ENCODE results near the gene SEPTIN11.

Gene SEPTIN11

DNA sequence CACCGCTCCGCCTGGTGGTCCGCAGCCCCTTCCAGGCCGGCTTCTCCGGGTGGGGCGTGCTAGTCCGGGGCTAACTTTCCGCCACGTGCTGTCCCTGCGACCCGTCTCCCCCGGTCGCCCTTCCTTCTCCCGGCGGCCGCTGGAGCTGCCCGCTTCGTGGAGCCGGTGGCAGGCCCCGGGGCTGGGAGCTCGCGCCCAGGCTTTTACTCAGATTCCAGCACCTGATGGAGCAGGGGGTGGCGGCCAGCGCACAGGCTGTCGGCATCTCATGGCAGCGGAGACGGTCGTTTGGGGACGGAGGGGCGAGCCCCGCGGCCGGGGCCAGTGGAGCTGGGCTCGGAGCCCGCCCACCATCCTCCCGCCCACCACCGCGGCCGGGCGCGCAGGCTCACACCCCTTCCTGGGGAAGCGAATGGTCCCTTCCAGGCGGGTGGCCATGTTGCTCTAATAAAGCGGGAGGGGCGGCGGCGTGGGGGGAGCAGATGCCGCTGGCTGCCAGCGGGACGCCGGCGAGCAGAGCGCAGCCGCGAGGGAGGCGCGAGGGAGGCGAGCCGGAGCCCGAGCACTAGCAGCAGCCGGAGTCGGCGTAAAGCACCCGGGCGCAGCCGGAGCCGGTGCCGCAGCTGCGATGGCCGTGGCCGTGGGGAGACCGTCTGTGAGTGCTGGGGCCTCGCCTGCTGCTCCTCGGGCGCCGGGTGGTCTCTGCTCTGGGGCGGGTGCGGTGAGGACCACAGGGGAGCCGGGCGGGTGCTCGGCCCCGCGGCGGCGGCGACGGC is at the start of gene SEPTIN11:
TSS of gene SEPTIN11 (plus strand) at position 477 of the 776 bp plus-strand sequence. CDS start at position 629, 152 bp downstream.
- DNase-seq (ENCODE audit: low spot score), result peak; percentile 89

DNA sequence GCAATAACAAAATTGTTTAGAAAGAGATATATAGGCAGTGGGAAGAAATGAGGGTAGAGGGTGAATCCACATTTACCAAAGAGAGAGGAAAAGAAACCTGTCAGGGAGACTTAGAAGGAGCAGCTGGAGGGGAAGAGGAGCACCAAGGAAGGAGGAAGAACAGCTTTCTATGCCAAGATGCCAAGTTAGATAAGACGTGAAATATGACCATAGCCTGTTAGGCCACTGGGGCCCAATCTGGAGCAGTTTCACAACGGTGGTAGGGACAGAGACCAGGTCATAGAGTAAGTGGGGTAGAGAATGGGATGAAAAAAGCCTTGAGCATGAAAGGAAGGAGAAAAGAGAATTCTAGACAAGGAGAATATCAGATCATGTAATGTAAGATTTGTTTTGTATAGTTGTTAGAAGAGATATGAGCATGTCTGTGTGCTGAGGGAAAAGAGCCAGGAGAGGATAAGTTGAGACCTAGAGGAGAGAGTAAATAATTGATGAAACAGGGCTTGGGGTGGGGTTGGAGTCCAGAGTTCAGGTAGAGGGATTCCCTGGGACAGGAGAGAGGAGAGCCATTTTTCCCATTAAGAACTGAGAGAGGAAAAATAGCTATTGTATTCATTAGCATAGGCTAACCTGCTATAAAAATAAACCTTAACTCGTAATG is 47.2 kb upstream of the SEPTIN11 start:
- no peak for DNase-seq (ENCODE audit: low spot score)

DNA sequence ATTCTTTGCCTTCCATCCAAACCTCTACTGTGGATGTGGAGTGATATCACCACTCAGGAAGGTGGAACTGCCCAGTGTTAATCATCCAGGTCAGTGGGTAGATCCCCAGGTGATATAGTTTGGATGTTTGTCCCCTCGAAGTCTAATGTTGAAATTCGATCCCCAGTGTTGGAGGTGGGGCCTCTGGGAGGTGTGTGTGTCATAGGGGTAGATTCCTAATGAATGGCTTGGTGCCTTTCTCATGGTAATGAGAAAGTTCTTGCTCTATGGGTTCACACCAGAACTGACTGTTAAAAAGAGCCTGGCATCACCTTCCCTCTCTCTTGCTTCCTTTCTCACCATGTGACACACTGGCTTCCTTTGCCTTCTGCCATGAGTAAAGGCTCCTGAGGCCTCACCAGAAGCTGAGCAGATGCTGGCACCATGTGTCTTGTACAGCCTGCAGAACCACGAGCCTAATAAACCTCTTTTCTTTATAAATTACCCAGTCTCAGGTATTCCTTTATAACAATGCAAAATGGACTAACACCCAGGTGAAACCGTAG is 44.8 kb upstream of the SEPTIN11 start:
- DNase-seq (ENCODE audit: low spot score), result no peak

DNA sequence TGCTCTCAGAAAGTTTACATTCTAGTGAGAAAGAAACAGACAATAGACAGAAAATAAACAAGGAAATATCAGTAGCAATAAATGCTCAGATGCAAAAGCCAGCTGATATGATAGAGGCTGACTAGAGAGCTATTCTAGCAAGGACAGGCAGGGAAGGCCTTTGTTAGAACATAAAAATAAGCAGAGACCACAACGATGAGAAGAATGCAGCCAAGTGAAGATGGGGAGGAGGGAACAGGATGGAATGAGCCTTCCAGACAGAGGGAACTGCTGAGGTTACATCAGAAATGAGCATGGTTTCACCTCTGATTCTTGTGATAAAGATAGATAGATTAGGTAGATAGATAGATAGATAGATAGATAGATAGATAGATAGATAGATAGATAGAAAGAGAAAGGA is 44.0 kb upstream of the SEPTIN11 start:
- DNase-seq (ENCODE audit: low spot score), result no peak

DNA sequence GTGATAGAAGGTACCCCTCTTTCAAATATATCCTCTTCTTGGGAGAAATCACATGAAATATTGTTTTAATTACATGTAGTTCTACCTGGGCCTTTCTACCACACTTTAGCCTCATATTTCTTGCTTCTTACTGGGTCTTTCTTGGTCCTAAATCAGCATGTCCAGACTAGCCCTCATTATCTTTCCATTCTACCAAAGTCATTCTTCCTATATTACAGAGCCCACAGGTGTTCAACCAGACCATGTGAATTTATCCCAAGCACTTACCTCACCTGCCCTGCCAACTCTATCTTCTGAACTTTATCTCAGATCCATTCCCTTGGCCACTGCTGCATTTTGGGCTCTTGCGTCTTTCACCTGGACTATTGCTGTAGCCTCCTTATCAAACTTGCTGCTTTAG is 39.8 kb upstream of the SEPTIN11 start:
- DNase-seq (ENCODE audit: low spot score), result no peak

DNA sequence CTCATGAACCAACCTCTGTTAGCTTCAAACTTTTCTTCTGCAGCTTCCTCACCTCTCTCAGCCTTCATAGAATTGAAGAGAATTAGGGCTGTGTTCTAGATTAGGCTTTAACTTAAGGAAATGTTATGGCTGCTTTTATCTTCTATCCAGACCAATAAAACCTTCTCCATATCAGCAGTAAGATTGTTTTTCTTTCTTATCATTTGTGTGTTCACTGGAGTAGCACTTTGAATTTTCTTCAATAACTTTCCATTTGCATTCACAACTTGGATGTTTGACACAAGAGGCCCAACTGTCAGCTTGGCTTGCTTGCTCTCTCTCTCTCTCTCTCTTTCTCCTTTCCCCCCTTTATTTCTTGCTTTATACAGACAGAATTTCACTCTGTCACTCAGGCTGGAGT is 28.8 kb upstream of the SEPTIN11 start:
- no peak for DNase-seq (ENCODE audit: low spot score)

DNA sequence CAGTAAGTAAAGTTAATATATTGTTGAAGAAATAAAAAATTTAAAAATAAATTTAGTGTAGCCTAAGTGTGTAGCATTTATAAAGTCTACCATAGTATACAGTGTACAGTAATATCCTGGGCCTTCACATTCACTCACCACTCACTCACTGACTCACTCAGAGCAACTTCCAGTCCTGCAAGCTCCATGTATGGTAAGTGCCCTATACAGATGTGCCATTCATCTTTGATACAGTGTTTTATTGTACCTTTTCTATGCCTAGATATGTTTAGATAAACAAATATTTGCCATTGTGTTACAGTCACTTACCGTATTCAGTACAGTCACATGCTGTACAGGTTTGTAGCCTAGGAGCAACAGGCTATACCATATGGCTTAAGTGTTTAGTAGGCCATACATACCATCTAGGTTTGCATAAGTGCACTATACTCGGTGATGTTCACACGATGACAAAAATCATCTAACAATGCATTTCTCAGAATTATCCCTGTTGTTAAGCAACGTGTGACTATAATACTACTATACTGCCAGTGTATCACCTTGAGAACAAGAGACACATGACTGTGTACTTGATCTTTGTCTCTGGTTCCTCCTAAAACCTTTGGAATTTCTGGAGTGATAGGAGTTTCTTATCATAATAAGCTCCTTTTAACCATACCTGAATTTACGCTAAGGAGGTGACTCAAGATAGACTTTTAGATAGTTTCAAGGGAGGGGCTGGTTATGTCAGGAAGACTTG is 25.8 kb upstream of the SEPTIN11 start:
- no peak for DNase-seq (ENCODE audit: low spot score)

DNA sequence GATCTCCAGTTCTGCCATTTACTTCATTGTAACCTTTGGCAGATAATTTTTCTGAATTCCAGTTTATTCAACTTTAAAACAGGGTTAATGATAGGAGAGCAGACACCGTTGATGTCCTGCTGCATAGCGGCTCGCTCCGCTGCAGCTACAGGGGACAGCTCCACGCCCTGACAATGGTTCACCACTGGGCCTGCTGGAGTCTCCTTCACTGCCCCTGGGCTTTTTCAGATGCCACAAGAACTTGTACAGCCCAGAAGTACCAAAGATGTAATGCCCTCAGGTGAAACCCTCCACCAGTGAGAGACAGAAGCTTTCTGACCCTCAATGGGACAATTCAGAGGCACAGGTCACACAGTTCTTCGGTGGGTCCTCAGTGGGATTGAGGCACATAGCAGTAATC is 22.7 kb upstream of the SEPTIN11 start:
- DNase-seq (ENCODE audit: low spot score), result no peak

DNA sequence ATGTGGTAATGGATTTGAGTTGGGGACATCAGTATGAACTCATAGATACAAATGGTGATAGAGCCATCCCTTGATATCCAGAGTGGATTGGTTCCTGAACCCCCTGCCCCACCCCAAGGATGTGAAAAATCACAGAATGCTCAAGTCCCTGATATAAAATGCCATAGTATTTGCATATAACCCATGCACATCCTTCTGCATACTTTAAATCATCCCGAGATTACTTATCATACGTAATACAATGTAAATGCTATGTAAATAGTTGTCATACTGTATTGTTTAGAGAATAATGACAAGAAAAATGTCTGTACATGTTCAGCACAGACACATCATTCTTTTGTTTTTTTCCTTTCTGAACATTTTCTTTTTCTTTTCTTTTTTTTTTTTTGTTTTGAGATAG is 18.9 kb upstream of the SEPTIN11 start:
- DNase-seq (ENCODE audit: low spot score), result no peak

DNA sequence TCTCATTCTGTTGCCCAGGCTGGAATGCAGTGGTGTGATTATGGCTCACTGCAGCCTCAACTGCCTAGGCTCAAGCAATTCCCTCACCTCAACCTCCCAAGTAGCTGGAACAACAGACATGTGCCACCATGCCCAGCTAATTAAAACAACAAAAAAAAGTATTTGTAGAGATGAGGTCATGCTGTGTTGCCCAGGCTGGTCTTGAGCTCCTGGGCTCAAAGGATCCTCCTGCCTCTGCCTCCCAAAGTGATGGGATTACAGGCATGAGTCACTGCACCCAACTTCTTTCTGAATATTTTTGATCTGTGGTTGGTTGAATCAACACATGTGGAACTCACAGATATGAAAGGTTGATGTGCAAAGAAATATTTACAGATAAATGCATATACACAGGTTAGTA is 18.5 kb upstream of the SEPTIN11 start:
- no peak for DNase-seq (ENCODE audit: low spot score)

DNA sequence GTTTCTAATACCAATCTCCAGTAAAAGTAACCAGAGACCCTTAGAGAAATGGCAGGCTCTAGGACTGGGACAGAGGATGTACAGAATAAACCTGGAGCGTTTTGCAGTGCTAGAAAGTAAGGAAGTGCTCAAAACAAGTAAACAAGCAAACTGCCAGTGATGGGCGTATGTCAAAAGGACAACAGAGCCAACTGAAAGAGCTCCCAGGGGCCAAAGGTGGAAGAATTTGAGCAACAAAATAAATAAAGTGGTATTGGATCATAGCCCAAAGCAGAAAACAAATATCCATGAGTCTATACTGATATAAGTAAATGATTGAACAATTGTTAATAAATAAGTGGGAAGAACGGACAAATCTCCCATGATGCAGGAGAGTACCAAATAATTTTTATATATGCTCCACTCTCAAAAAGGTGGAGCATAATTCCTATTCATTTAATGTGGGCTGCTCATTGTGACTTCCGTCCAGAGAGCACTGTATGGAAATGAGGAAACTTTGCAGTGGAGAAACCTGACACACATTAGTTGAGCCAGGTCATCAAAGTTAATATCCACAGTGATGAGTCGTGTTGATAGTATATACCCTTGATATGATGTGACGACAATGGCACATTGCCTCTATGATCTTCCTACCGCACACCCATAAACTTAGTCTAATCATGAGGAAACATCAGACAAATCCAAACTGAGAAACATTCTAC is 17.8 kb upstream of the SEPTIN11 start:
- DNase-seq (ENCODE audit: low spot score), result no peak

DNA sequence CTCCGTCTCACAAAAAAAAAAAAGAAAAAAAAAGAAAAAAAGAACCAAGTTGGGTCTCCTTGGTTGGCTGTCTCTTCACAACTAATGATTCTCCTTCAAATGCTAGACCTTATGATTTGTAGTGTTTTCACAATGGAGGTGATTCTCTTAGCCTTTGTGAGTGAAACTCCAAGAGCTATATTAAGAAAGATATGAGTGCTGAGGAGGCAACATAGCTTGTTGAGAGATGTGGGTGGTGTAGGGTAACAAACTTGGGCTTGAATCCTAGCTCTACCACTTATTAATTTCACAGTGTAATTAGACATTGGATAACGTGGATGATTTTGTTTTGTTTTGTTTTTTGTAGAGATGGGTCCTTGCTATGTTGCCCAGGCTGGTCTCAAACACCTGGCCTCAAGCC is 10.4 kb upstream of the SEPTIN11 start:
- no peak for DNase-seq (ENCODE audit: low spot score)

DNA sequence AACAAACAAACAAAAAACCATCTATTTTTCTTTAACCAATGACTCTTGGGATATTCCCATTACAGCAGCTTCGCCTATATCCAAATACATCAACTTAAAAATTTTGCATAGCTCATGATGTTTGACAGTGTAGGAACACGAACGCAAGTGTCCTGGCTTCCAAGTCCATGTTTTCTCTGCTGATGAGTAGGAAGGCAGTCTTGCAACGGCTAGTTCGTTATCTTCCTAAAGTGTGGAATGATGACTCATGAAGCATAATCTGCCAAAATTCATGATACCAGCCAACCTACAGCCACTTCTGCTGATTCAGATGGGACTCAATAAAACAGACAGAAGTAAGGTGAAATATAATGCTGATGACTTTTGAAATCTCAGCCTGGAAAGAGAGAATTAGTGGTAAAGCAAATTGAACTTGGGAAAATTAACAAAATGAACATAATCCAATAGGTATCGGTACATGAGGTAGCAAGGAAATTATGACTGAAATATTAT is 6.4 kb upstream of the SEPTIN11 start:
- no peak for DNase-seq (ENCODE audit: low spot score)

DNA sequence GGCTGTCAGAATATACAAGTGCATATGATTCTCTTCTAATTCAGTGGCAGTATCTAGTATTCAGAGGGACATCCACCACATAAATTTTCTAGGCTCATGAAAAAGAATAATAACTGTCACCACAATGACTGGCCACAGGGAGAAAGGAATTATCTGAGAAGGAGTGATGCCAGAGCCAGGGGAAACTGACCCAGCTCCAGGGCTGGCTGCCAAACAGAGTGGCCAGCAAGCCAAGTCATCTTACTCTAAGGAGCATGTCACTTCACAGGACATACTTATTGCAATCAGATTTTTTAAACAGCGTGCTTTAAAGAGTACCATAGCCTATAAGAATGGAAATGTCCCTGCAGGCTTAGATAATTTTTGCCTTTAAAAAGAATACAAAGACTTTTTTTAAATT is 5.8 kb upstream of the SEPTIN11 start:
- DNase-seq (ENCODE audit: low spot score), result no peak

DNA sequence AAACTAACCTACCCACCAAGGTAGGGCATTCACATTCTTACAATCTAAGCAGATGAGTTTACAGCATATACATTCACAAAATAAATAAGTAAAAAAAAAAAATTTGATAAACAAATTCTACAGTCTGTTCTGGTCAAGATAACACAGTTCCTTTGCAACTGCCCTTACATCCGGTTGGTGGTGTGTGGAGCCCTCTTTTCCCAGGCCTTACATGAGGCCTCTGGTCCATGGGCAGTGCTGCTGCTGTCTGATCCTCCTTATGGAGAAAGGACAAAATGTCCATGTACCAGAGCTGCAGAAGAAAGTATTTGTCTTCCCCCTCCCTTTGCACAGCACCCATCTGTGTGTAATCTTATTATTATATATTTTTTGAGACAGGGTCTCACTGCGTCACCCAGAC is 2.2 kb upstream of the SEPTIN11 start:
- DNase-seq (ENCODE audit: low spot score), result no peak

DNA sequence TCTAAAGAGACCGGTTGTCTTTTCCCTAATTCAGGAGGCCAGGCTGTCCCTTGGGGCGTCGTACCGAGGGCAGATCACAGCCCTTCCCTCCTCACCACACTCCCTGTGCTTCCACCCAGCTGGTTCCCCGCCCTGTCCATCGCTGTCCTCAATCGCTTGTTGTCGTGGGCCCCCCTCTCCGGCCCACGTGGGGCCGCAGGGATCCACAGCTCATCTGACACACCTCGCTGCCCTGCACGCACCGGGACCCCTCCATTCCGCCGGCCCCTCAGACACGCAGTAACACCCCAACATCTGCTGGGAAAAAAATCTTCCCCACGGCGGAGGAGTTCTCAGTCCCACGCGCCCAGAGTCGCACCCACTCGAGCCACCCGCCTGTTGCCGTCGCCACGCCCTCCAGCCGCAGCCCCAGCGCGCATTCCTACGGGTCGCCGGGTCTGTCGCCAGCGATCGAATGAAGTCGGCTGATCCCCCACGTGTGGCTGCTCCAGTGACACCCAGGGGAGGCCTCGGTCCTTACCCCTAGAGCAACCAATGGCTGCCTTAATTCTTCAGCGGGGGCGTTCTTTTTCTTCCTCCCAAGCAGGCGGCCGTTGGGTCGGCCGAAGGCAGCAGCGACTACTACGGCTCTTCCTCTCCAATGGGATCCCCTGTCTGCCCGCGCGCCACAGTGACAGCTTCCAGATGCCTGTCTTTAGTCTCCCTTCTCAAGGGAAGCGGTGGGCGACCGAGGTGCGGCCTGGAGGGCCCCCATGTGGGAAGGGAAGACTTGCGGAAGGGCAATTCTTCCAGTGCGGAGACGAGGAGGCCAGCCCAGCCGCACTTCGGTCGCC is 893 bp upstream of the SEPTIN11 start:
- peak; percentile 73 for DNase-seq (ENCODE audit: low spot score)

DNA sequence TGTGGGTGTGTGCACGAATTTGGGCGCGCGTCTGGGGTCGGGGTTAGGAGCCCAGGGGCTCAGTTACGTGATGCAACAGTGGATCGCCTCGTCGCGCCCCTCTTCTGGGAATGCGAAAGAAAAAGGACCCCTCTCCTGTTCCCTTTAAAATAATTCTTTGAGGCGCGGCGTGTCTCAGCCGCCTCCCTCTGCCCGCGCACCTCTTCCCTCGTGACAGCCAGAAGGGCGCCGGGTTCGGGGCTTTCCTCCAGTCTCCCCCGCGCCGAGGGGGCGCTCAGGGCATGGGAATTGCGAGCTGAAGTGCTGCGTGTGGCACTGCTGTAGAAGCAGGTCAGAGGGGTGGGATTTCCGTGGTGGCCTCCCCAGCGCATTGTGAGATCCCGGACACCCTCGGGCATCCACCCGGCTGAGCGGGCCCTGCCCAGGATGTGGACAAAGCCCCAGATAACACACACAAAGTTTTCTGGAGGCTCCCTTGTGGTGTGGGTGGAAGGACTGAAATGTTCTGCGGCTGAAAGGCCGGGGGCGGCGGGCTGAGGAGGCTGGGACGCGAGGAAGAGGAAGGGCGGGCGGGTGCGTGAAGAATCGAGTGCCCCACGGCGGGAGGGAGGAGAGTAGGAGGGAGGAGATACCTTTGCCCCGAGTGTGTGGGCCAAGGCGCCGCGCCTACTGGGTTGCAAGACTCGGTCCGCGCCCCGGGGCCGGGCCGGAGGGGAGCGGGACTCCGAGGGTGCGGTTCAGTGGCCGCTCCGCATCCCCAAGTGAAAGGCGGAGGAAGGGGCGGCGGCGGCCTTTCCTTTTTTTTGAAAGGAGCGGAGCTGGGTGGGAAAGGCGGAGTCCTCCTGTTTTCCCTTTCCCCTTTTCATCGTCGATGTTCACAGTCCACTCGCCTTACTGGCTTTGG is 752 bp downstream of the SEPTIN11 start:
- peak; percentile 46 for DNase-seq (ENCODE audit: low spot score)

DNA sequence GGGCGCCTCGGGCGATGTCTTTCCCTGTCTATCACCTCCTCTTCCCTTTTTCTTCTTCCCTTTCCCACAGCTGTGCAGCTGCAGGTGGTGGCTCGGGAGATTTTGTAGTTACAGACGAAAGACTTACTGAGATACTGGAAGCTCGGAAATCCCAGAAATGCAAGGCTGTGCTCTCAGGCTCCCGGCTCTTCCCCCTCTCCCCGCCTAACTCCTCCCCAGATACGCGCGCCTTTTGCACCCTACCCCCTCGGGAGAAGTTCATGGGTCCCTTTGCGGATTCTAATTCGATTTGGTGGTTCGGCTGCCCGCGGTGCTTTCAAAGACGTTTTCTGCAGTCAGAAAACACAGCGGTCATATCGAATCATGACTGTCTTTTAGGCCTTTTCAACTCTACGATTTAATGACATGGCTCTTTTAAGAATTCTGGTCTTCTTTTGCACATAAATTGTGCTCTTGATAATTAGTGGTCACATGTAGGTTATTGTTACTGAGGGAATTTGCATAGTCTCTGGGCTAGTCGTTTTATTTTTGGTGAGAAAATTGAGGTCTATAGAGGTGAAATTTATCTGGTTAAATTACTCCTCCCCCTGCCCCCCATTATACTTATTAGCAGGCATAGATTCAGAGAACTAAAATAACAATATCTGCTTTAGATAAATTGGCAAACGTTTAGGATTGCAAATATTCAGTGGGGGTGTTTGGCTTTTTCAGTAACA is 1.6 kb downstream of the SEPTIN11 start:
- DNase-seq (ENCODE audit: low spot score), result no peak

DNA sequence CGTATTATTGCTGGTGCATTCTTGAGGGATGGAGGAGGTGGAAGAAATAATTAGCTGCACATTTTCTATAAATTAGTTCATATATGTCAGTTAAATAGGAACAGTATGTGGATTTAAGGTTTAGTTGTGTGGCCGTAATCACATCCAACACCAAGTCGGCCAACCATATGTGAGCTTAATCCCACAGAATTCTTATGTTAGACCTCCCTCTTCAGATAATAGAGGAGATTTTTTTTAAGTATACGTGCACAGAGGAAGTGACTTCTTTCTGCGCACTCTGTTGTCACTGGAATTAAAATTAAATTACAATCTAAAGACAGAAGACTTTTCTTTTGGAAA is 2.1 kb downstream of the SEPTIN11 start:
- DNase-seq (ENCODE audit: low spot score), result no peak
